Lower lobe of right lung (tissue), 2 donors: Measurements from ENCODE around the gene ADAMTSL3. TPM values are rescaled to one million over a fixed set of nuclear protein-coding genes. Genes with fewer than 3 reads are reported as not detected.
A peak's percentile ranks its signal among the peaks of the same experiment; 100 is the strongest.

Experiments
- ATAC-seq, 2 donors: fragments of 200-7000 bp; cut with Tn5 transposase; one replicate each; pipeline ENCODE4 v1.9.1; 2020 to 2022; ENCODE audit warnings: mild to moderate bottlenecking in 2 of 2, moderate library complexity in 2 of 2
- DNase-seq: peaks from one replicate; pipeline ENCODE4 v3.0.0-alpha.2; 2020
- H3K27ac ChIP-seq: fragments of 200-600 bp; one replicate; pipeline ENCODE4 v1.8.0; 2022
- H3K27me3 ChIP-seq: fragments of 200-600 bp; one replicate; pipeline ENCODE4 v1.8.0; 2022; ENCODE audit warnings: low read depth
- H3K36me3 ChIP-seq: fragments of 200-600 bp; one replicate; pipeline ENCODE4 v1.8.0; 2022; ENCODE audit warnings: mild to moderate bottlenecking
- H3K4me1 ChIP-seq: fragments of 200-600 bp; one replicate; pipeline ENCODE4 v1.8.0; 2022
- H3K4me3 ChIP-seq: fragments of 200-600 bp; one replicate; pipeline ENCODE4 v1.8.0; 2022; ENCODE audit warnings: mild to moderate bottlenecking
- H3K9me3 ChIP-seq: fragments of 200-600 bp; one replicate; pipeline ENCODE4 v1.8.0; 2022
- intact Hi-C: fragments of 100-400 bp; cut with DNase I; formaldehyde crosslinking; loops from one replicate; pipeline ENCODE4 v1.11.0; 2022
- total RNA-seq: library from RNA; stranded (reverse); fragmentation: NEBNext Ultra II Directional; extraction: Animal tissue kit (Norgen Biotek cat#: 25700); gene quantifications from one replicate; pipeline ENCODE4 v1.2.1, GENCODE V29; 2021
- TF ChIP-seq, protein P1 (sequence below): fragments of 200-600 bp; IDR thresholded peaks from one replicate; pipeline ENCODE4 v1.8.0; 2022; ENCODE audit warnings: antibody characterized with exemption, mild to moderate bottlenecking
- donor health status: DM: no; HTN: yes; CAD: no; lungs with severe emphysema.

ADAMTSL3 gene
- total RNA-seq, 1 donor from 2014 or later = 26.4 TPM

DNA sequence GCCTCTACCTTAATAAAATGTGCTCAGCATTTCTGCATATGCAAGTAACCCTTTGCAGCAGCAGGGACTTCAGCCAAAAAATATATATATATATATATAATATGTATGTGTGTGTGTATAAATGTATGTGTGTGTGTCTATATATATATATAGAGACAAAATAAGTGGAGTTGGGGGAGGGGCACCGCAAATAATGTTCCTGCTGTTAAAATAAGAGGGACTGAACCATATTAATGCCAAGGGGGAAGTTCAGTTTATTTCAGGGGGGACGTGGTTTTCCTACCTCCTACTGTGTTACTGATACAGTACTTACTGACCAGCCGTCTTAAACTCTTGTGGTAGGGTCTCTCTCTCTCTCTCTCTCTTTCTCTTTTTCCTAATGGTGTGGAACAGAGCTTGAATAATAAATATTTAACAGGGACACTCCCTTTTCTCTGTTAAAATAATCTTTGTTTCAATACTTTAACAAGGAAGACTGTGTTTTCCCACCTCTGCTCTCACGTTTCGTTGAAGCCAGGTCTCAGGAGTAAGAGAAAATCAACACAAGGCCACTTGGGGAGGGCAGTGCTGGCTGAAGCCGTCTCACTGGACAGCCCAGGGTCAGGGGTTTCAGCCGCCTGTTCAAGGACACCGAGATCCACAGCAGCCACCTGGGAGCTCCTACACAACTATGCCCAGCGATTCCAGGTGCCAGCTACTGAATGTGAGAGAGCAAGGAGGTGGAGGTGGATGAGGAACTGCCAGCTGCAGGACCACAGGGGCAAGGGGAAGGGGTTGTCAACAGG, 42.8 kb upstream of the ADAMTSL3 start:
- no peaks in the 10 kb centered on the region for H3K9me3 ChIP-seq
- H3K27ac ChIP-seq = no peak overlapping the region
- TF ChIP-seq, protein P1, sequence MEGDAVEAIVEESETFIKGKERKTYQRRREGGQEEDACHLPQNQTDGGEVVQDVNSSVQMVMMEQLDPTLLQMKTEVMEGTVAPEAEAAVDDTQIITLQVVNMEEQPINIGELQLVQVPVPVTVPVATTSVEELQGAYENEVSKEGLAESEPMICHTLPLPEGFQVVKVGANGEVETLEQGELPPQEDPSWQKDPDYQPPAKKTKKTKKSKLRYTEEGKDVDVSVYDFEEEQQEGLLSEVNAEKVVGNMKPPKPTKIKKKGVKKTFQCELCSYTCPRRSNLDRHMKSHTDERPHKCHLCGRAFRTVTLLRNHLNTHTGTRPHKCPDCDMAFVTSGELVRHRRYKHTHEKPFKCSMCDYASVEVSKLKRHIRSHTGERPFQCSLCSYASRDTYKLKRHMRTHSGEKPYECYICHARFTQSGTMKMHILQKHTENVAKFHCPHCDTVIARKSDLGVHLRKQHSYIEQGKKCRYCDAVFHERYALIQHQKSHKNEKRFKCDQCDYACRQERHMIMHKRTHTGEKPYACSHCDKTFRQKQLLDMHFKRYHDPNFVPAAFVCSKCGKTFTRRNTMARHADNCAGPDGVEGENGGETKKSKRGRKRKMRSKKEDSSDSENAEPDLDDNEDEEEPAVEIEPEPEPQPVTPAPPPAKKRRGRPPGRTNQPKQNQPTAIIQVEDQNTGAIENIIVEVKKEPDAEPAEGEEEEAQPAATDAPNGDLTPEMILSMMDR = no peak
- DNase-seq (no peak), ATAC-seq (no peak)
- H3K4me1 ChIP-seq = no peaks in the 10 kb centered on the region
- H3K27me3 ChIP-seq = no peaks in the 10 kb centered on the region
- intact Hi-C loops = no loop called here
- H3K36me3 ChIP-seq = no peaks in the 10 kb centered on the region
- no peak overlapping the region for H3K4me3 ChIP-seq

GRCh38 chr15:83612226-83612625, 41.7 kb upstream of the ADAMTSL3 start:
- intact Hi-C loops = no loop called here
- no peaks in the 10 kb centered on the region for H3K36me3 ChIP-seq
- no peak overlapping the region for H3K27ac ChIP-seq
- no peaks in the 10 kb centered on the region for H3K9me3 ChIP-seq
- no peak for DNase-seq
- peak in 1 of 2 donors; percentile 38 for ATAC-seq
- no peaks in the 10 kb centered on the region for H3K4me1 ChIP-seq
- TF ChIP-seq, protein P1 = no peak
- H3K4me3 ChIP-seq = no peak overlapping the region
- no peaks in the 10 kb centered on the region for H3K27me3 ChIP-seq

- DNase-seq (no peak), ATAC-seq (no peak)
- no peaks in the 10 kb centered on the region for H3K36me3 ChIP-seq
- no peaks in the 10 kb centered on the region for H3K27me3 ChIP-seq
- H3K9me3 ChIP-seq = no peaks in the 10 kb centered on the region
- no peak overlapping the region for H3K27ac ChIP-seq
- TF ChIP-seq, protein P1 = no peak
- H3K4me3 ChIP-seq = no peak overlapping the region
- H3K4me1 ChIP-seq = no peaks in the 10 kb centered on the region
- intact Hi-C loops = no loop called here
Observed at GRCh38 chr15:83612898-83613635, 40.9 kb upstream of the ADAMTSL3 start.

DNA sequence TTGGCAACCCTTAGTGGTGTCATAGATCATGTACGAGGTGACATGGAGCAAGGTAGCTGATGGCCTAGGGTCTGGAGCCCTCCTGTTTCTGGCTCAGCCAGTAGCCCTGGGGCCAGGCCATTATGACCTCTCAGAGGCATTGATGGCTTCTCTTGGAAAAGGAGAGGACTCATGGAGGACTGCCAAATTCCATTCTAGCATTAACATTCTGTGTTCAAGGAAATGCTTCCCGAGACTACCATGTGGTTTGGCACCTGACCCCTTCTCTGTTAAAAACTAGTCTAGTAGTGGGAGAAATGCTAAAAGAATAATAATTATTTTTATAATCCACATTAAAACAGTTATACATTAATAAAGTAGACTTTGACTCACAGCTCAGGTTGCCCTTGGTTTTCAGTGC, 40.2 kb upstream of the ADAMTSL3 start:
- Histone ChIP-seq H3K36me3 (no peaks in the 10 kb centered on the region), H3K4me1 (no peaks in the 10 kb centered on the region), H3K9me3 (no peaks in the 10 kb centered on the region), H3K27ac (no peak overlapping the region), H3K4me3 (no peak overlapping the region), H3K27me3 (no peaks in the 10 kb centered on the region)
- ATAC-seq = no peak
- TF ChIP-seq, protein P1 = no peak
- intact Hi-C loops = no loop called here
- DNase-seq = no peak

GRCh38 chr15:83616840-83617239, 37.1 kb upstream of the ADAMTSL3 start:
- no peak for ATAC-seq
- intact Hi-C loops = no loop called here

More at GRCh38 chr15:83616840-83617239, 37.1 kb upstream of the ADAMTSL3 start:
- no peak for DNase-seq
- Histone ChIP-seq H3K9me3 (no peaks in the 10 kb centered on the region), H3K36me3 (no peaks in the 10 kb centered on the region), H3K4me1 (no peaks in the 10 kb centered on the region), H3K27me3 (no peaks in the 10 kb centered on the region), H3K4me3 (no peak overlapping the region), H3K27ac (no peak overlapping the region)
- TF ChIP-seq, protein P1 = no peak
